ENCODE results near the gene MAP3K4.
"Not testable (repeated sequence)": the region's sequence is repeated elsewhere in the genome, so short reads cannot be mapped to it uniquely, and the experiment has no call there.

The MAP3K4 gene

DNA sequence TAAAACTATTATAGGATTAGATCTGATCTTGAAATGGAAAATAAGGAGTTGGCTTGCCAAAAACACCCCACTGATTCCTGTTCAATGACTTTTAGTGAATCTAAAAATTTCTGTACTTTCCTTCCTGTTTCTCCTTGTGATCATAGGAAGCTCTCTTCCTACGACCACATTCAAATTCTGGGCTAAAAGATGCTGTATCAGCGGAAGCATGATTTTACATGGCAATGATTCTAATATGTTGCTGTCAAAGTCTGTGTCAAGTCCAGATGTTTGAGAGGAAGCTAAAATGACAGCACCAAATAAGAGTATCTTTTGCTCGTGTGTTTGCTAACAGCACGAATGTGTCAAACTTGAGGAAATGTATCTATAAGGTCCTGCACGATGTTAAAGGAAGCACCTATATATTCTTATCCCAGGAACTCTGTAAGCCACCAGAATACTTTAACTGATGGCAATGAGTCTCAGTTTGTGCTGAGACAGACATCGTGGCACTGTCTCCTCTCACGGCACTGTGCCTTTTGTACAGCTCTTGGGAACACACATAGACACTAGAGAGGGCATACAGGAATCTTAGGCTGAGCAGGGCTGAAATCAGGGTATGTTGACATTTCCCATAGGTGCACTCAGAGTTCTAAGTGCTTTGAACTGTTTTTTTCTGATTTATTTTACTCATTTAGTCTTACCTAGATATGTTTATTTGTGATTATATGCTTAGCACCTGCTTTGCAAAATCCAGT, 24.9 kb upstream of the MAP3K4 start:
- Histone ChIP-seq H3K27ac (no peak overlapping the region), H3K4me3 (no peak overlapping the region)

DNA sequence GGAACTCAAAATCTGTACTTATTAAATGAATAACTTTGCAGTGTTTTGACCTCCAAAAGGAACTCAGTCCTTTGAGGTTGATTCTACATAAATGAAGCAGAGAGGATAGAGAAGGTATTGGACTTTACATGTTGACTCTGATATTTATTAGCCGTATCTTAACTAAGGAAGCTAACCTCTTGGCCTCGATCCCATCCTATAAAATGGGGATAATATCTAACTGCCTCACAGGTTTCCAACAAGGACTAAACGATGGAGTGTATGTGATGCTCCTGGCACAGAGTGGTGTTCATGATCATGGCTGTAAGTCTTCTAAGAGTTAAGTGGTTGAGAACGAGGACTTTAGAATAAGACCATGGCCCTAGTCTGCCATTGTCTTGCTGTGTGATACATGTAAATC, 24.2 kb upstream of the MAP3K4 start:
- Histone ChIP-seq H3K27ac (no peak overlapping the region), H3K4me3 (no peak overlapping the region)

DNA sequence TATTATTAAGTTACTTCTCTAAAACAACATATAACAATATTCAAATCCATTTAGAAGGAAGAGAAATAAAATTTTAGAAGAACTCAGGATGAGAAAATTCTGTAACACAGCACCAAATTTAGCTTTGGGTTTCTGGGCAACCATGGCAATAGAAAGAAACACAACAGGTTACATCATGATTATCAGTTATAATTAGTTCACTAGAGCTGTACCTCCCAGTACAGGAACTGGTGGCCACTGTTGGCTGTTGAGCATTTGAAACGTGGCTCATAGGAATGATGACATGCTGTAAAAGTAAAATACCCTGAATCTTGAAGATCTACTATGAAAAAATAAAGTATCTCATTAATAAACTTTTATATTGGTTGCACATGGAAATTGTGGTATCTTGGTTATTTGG, 23.7 kb upstream of the MAP3K4 start:
- no peak overlapping the region for H3K27ac ChIP-seq
- no peak overlapping the region for H3K4me3 ChIP-seq

DNA sequence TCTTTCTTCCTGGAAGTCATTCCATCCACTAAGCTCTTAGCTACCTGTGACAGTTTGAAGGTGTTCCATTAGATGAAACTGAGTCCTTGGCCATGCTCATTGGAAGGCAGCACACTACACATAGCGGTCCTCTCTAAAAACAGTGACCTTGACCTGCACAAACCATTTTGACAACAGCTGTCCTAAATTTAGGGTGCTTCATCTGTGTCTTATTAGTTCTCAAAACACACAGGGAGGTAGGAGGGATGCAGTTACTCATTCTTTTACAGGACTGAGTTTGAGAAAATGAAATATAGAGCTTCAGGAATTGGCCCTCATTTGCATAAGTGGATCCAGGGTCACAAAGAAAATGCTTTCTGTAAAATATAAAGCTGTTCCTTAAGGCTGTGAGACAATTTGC, 20.4 kb upstream of the MAP3K4 start:
- Histone ChIP-seq H3K27ac (peak overlapping the region in 2 of 21 experiments; percentile 39 to 66), H3K4me3 (no peak overlapping the region)

DNA sequence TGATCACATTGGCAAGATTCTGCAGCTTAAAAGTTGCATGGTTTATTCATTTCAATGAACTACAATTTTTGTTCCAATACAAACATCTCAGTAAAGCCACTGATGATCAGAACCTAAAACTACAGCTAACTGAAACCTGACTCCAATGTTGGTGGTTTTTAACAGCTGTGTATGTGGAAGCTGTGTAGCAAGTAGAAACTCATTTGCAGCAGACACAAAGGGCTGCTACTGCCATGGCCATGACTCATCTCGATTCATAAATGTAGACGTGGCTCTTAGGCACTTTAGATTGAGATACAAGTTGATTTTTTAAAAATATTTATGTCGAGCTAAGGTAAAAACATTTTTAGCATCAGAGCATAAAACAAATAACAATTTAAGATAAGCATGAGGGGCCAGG, 19.5 kb upstream of the MAP3K4 start:
- Histone ChIP-seq H3K4me3 (no peak overlapping the region), H3K27ac (peak overlapping the region in 12 of 21 experiments; percentile 16 to 86 (median 68))

DNA sequence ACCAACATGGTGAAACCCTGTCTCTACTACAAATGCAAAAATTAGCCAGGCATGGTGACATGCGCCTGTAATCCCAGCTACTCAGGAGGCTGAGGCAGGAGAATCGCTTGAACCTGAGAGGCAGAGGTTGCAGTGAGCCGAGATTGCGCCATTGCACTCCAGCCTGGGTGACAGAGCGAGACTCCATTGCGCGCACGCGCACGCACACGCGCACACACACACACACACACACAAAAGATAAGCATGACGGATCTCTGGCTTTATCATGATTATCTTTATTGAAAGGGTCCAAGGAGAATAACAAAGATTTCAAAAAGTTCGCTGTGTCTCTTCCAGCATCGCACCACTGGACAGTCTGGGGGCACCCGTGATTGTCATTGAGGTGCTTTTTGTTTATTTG, 19.0 kb upstream of the MAP3K4 start:
- peak overlapping the region in 16 of 21 experiments; percentile 16 to 86 (median 61) for H3K27ac ChIP-seq
- H3K4me3 ChIP-seq, result not testable (repeated sequence)

DNA sequence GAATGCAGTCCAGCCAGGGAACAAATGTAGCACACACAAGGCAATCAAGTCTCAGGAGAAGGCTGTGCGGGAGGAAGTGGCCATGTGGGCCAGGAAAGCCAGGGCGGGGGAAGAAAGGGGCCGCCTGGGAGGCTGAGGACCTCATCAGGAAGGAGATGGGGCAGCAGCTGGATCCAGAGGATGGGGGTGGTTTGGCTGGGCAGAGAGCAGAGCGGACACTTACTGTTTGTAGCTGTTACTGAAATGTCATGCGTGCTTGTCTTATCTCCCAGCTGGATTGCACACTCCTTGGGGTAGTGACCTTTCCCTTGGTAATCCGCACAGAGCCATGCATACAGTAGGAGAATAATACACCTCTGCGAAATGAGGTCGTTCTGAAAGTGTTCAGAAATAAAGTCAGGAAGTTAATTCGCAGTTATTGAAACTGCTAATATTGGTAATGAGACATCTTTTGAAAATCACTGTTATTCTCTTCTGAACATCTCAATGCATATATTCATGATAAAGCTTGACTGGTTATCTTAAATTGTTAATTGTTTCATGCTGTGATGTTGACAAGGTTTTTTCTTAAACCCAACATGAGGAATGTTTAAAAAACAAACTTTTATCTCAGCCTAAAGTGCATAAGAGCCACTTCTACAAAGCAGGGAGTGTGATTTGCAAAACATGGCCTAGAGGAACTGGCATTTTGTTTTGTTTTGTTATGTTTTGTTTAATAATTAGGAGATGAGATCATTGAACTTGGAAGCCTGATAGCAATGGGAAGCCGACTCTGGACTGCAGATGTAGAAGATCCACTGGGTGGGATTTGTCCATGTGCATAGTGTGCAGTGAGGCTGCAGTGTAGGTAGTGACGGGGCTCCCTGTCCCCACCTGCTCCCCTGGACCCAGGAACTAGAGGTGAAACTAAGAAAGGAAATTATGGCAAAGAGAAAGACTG, 18.0 kb upstream of the MAP3K4 start:
- Histone ChIP-seq H3K27ac (peak overlapping the region in 19 of 21 experiments; percentile 9 to 86 (median 64)), H3K4me3 (no peak overlapping the region)

DNA sequence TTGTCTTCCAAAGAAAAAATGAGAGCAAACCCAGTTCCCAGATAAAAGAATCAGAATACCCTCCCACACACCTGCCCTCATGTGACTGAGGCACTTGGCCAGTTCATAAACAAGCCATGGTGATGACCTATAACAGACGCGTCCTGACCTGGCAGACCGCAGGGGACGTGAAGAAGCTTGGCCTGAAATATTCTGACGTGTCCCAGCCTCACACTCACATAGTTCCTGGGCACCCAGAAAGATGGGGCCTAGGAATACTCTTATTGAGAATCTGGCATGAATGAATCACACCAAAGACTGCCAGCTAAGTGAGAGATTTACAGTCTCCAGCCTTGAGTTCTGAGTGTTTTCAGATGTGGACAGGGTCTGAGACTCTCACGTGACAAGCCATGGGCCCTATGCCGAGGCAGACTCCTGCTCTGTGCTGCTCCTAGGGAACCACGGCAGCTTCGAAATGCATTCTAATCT, 17.2 kb upstream of the MAP3K4 start:
- Histone ChIP-seq H3K27ac (peak overlapping the region in 18 of 21 experiments; percentile 9 to 86 (median 66)), H3K4me3 (no peak overlapping the region)

DNA sequence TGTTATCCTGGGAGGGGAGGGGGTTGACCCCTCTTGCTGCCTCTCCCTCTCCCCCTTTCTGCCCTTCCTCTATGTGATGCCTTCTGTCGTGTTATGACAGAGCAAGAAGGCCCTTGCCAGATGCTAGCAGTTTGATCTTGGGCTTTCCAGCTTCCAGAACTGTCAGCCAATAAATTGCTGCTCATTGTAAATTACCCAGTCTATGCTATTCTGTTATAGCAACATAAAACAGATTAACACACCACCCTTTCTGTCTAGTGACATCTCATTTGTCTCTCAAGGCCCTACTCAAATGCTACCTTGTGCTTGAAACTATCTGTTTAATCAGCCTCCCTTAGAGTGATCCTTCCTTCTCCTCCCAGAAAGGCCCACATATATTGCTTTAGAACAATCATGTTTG, 16.4 kb upstream of the MAP3K4 start:
- Histone ChIP-seq H3K4me3 (no peak overlapping the region), H3K27ac (peak overlapping the region in 13 of 21 experiments; percentile 6 to 86 (median 58))

DNA sequence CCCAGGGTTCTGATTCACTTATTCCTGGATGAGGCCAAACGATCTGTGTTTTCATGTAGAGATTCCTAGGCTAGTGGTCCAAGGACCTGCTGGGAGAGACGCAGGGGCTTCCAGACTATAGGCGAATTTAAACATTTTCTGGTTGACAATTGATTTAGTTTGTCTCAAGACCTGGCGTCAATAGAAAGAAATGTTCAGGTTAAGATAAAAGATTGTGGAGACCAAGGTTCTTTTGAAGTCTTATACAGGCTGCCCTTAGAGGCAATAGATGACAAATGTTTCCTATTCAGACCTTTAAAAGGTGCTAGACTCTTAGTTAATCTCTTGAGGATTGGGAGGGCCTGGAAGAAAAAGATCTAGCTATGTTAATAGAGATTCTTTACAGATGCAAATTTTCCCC, 15.6 kb upstream of the MAP3K4 start:
- not testable (repeated sequence) for H3K4me3 ChIP-seq
- H3K27ac ChIP-seq, result peak overlapping the region in 1 of 21 experiments; percentile 86

DNA sequence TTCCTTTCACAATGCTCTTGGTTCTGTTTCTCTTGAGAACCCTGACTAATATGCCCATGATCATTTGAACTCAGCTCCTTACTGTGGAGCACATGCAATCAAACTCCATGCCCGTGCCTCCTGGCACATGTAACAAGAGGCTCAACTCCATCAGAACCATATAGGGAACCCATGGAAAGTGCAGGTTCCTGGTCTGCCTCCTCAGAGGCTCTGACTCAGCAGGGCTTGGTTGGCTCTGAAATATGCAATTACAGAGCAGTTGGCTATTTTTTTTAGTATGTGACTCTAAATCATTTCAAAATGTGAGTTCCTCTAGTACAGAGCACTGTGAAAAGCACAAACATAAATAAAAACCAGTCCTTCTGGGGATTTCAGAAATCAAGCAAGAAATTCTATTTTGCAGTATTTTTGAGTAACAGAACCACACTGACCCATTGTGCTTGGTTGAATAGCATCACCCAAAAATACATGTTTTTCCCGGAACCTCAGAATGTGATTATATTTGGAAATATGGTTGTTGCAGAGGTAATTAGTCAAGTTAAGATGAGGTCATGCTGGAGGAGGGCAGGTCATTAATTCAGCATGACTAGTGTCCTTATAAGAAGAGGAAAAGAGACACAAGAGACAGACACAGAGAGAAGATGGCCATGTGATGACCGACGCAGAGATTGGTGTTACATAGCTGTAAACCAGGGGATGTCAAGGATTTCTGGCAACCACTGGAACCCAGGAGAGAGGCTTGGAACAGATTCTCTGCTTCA, 13.2 kb upstream of the MAP3K4 start:
- Histone ChIP-seq H3K4me3 (no peak overlapping the region), H3K27ac (peak overlapping the region in 18 of 21 experiments; percentile 2 to 58 (median 38))

DNA sequence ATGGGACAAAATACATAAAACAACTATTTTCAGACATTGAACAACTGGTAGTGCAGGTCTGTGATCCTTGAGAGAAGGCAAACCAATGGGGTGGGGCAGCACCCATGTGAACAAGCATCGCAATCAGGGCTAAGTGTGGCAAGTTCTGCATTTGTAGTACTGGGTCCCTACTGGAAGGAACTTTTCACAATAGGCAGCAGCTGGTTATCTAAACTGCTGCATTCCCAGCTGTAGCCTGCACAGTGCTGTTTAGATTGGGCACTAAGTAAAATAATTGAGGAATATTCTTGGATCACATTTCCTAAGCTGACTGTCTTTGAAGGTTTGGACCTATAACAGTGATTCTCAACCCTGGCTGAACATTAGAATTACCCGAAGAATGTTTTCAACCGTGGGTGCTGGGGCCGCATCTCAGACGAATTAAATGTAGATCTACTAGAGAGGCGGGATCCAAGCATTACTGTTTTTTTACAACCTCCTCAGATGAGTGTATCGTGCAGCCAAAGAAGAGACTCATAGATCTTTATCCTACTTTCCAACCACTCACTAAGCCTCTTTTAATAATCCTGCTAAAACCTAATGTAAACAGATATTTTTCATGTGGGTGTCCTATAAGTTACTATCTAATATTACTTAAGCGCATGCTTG, 12.4 kb upstream of the MAP3K4 start:
- no peak overlapping the region for H3K4me3 ChIP-seq
- peak overlapping the region in 17 of 21 experiments; percentile 2 to 58 (median 44) for H3K27ac ChIP-seq

DNA sequence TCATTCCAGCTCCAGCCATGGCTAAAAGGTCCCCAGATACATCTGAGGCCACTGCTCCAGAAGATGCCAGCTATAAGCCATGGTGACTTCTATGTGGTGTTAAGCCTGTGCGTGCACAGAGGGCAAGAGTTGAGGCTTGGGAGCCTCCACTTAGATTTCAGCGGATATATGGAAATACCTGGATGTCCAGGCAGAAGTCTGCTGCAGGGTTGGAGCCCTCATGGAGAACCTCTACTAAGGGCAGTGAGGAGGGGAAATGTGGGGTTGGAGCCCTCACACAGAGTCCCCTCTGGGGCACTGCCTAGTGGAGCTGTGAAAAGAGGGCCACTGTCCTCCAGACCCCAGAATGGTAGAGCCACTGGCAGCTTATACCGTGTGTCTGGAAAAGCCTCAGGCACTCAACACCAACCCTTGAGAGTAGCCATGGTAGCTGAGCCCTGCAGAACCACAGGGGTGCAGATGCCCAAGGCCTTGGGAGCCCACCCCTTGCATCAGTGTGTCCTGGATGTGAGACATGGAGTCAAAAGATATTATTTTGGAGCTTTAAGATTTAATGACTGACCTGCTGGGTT, 8.1 kb upstream of the MAP3K4 start:
- not testable (repeated sequence) for H3K4me3 ChIP-seq, H3K27ac ChIP-seq

DNA sequence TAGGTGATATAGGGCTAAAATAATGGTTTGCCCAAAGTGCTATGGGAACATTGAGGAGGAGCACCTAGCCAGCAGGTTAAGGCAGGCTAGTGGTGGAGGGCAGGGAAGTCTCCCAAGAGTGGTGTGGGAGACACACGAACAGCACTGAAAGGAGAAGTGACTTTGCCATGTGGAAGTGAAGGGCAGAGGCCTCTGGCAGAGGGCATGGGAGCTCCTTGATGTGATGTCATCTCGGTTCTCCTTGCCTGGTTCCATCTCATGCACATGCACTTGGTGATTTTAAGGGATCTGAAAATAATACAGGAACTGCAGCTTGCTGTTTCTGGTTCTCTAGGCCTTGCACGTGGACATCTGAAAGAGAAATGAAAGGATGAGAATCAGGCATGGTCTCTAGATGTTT, 4.7 kb upstream of the MAP3K4 start:
- no peak overlapping the region for H3K4me3 ChIP-seq
- H3K27ac ChIP-seq, result no peak overlapping the region

DNA sequence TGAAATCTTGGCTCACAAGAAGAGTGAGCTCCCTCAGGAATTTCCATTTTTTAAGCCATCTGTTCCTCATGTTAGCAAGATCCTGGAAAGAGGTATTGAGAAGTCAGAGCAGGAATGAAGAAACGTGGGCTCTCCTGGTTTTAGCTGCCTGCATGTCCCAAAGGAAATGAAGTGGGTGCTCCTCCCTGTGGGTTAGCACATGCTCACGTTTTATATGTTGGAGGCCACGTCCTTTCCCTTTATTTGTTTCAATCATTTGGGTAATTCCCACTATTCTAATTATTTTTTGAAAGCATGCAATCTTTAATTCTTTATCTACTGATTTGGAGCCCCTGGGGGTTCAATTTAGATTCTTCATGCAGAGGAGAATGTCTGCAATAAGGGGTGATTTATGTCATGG, 4.3 kb upstream of the MAP3K4 start:
- no peak overlapping the region for H3K4me3 ChIP-seq
- no peak overlapping the region for H3K27ac ChIP-seq

DNA sequence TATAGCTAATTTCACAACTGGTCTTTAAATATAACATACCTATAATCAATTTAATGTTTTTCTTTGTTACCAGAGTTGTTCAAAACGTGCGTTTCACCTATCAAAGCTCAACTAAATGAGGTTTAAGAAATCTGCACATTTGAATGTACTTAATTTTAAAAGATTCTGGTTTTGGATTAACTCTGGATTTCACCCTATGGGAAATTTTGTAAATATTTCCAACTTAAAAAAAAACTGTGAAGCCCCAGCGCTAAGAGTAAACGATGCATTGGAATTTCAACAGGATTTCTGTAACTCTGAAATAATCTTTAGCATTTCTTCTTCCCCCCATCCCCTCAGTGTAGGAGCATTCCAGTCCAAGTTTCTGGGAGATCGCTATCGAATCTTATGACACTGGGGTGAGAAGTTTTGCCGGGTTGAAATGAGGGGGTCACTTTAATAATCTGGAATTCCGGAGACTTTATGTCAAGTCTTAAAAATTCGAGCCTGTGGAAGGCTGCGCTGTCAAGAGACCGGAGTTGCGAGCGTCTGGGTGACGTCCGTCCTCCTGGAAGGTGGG, 643 bp upstream of the MAP3K4 start:
- Histone ChIP-seq H3K4me3 (peak overlapping the region; percentile 68 to 100 (median 95)), H3K27ac (peak overlapping the region; percentile 86 to 98 (median 94))

DNA sequence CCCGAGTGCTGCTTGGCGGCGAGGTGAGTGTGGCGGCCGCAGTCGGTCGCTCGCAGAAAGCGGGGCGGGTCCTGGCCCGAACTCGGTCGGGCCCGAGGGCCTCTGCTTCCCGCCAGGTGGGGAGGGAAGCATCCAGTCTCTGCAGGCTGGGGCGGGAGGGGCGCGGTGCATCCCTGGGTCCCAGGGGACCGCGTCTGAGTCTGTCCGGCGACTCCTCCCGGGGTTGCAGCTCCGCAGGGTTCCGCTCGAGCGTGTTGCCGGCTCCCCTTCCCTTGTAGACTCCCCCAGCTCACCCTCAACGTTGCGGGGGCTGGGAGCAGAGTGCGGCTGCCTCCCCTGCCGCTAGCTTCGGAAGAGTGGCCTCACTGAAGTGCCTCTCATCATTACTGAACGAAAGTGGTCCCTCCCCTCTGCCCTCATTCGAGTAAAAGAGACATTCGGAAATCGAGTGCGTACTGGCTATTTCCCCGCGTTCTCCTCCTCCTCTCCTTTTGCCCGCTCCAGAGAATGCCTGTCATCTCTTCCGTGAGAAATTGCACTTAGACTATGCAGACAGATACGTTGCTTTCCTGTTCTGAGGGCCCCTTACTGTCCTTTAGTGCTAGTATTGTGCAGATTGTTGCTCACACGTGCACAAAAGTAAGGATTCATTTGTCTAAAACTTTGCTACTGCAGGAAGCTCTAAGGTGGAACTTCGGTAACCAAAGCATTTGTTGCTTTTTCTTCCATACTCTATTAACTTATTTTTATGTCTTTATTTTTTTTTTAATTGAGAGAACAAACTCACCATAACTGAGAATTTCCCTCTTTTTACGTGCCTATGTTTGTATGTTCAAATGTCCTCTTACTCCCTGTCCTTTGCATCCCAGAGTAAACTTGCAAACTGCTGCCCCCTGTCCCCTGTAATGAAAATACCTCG, 751 bp downstream of the MAP3K4 start:
- peak overlapping the region; percentile 86 to 98 (median 94) for H3K27ac ChIP-seq
- peak overlapping the region; percentile 68 to 100 (median 95) for H3K4me3 ChIP-seq

DNA sequence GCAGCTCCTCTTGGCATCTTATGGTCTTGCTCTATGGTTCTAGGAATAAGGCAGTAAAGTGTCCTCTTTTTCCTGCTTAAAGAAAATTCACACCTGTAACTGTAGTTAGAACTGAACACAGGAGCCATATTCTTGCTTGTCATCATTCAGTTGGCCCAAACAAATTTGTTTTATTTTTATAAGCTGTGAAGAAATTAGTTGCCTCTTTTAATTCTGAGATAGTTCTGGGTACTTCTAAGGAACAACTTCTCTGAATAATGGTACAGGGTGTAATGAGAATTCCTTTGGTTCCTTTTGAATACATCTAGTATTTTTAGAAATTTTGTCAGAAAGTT, 1.4 kb downstream of the MAP3K4 start:
- Histone ChIP-seq H3K4me3 (peak overlapping the region in 6 of 7 experiments; percentile 68 to 100 (median 95)), H3K27ac (peak overlapping the region in 4 of 21 experiments; percentile 91 to 96 (median 94))
